ENCODE measurements around the gene GGCT.

GGCT gene

GRCh38 chr7:30522159-30522558 is 17.5 kb upstream of the GGCT start:
- no peak overlapping the region for H3K4me3 ChIP-seq (replicated peaks; ENCODE audit: insufficient read depth, low read length)
- TF ChIP-seq REST (IDR thresholded peaks at IDR 0.05; ENCODE audit: insufficient replicate concordance, low read depth): no peak
- TF ChIP-seq GABPA (IDR thresholded peaks at IDR 0.05; ENCODE audit: low read depth): no peak
- no peak for TF ChIP-seq SPI1 (IDR thresholded peaks at IDR 0.05; ENCODE audit: borderline replicate concordance, low read depth)
- no peak for TF ChIP-seq POLR2AphosphoS5 (IDR thresholded peaks at IDR 0.05; ENCODE audit: low read depth)
- no peak for TF ChIP-seq CTCF (IDR thresholded peaks at IDR 0.05; ENCODE audit: insufficient read depth, low read length)
- H3K27me3 ChIP-seq (ENCODE audit: insufficient read depth, poor library complexity, severe bottlenecking): no peaks in the 10 kb centered on the region
- DNase-seq (ENCODE audit: low read depth in 1 of 2, low spot score in 1 of 2): no peak
- no peak overlapping the region for H3K27ac ChIP-seq (replicated peaks)

- no peak overlapping the region for H3K4me3 ChIP-seq (replicated peaks; ENCODE audit: insufficient read depth, low read length)
- H3K27ac ChIP-seq (replicated peaks): no peak overlapping the region
- DNase-seq (ENCODE audit: low read depth in 1 of 2, low spot score in 1 of 2): no peak
- H3K27me3 ChIP-seq (ENCODE audit: insufficient read depth, poor library complexity, severe bottlenecking): no peaks in the 10 kb centered on the region
- TF ChIP-seq POLR2AphosphoS5 (IDR thresholded peaks at IDR 0.05; ENCODE audit: low read depth): no peak
- TF ChIP-seq GABPA (IDR thresholded peaks at IDR 0.05; ENCODE audit: low read depth): no peak
- TF ChIP-seq SPI1 (IDR thresholded peaks at IDR 0.05; ENCODE audit: borderline replicate concordance, low read depth): no peak
- TF ChIP-seq REST (IDR thresholded peaks at IDR 0.05; ENCODE audit: insufficient replicate concordance, low read depth): no peak
- no peak for TF ChIP-seq CTCF (IDR thresholded peaks at IDR 0.05; ENCODE audit: insufficient read depth, low read length)
Measured at GRCh38 chr7:30521532-30521931, 16.9 kb upstream of the GGCT start.

GRCh38 chr7:30519122-30519521 is 14.5 kb upstream of the GGCT start:
- Histone ChIP-seq H3K4me3 (replicated peaks; ENCODE audit: insufficient read depth, low read length) (no peak overlapping the region), H3K27ac (replicated peaks) (no peak overlapping the region), H3K27me3 (ENCODE audit: insufficient read depth, poor library complexity, severe bottlenecking) (no peaks in the 10 kb centered on the region)
- TF ChIP-seq CTCF (IDR thresholded peaks at IDR 0.05; ENCODE audit: insufficient read depth, low read length) (no peak), SPI1 (IDR thresholded peaks at IDR 0.05; ENCODE audit: borderline replicate concordance, low read depth) (no peak), REST (IDR thresholded peaks at IDR 0.05; ENCODE audit: insufficient replicate concordance, low read depth) (no peak), POLR2AphosphoS5 (IDR thresholded peaks at IDR 0.05; ENCODE audit: low read depth) (no peak), GABPA (IDR thresholded peaks at IDR 0.05; ENCODE audit: low read depth) (no peak)
- no peak for DNase-seq (ENCODE audit: low read depth in 1 of 2, low spot score in 1 of 2)

All from HL-60 (cell line).